IMR-90 (cell line): Measurements from ENCODE around the gene EEF1B2. TPM values are rescaled to one million over a fixed set of nuclear protein-coding genes. Genes with fewer than 3 reads are reported as not detected.
A peak's percentile ranks its signal among the peaks of the same experiment; 100 is the strongest.

ENCODE experiments used
- ATAC-seq: fragments of 200-7000 bp; cut with Tn5 transposase; 2 replicates; pipeline ENCODE4 v1.9.1; 2020; ENCODE audit warnings: low read depth, mild to moderate bottlenecking, moderate library complexity
- BruUV-seq: library from RNA; stranded (reverse); fragments of 400-500 nt; replicated peaks from 2 replicates; lab custom pipeline; 2021; lab: Mats Ljungman, UMichigan
- CTCF ChIA-PET: fragments of 300-600 bp; formaldehyde crosslinking; extraction: SDS; loops from one replicate; lab custom pipeline; 2021; ENCODE audit warnings: antibody characterized with exemption; lab: Yijun Ruan, JAX
- POLR2A ChIA-PET: fragments of 300-600 bp; sonication (Branson Sonifier 250); formaldehyde crosslinking; loops from one replicate; lab custom pipeline; 2022; ENCODE audit warnings: antibody characterized with exemption; ENCODE audit not compliant: unreplicated experiment; lab: Charles Lee
- DNase-seq: peaks from one replicate; pipeline ENCODE4 v3.0.0; 2013
- H2AFZ ChIP-seq: replicated peaks from 2 replicates; pipeline ENCODE3; 2013; ENCODE audit warnings: low read length, mild to moderate bottlenecking; ENCODE audit not compliant: poor library complexity
- H2AK5ac ChIP-seq: 2 replicates; pipeline ENCODE4 v1.6.1; 2013; ENCODE audit warnings: low read depth, low read length, inconsistent platforms
- H2AK9ac ChIP-seq: replicated peaks from 2 replicates; pipeline ENCODE3; 2013; ENCODE audit warnings: mild to moderate bottlenecking, low read depth, low read length, moderate library complexity; ENCODE audit not compliant: poor library complexity
- H2BK120ac ChIP-seq: 2 replicates; pipeline ENCODE4 v1.6.1; 2013; ENCODE audit warnings: low read depth, low read length, inconsistent platforms
- H2BK15ac ChIP-seq: 3 replicates; pipeline ENCODE4 v1.6.1; 2013; ENCODE audit warnings: low read depth, low read length, inconsistent platforms
- H2BK20ac ChIP-seq: 2 replicates; pipeline ENCODE4 v1.6.1; 2013; ENCODE audit warnings: low read depth, mild to moderate bottlenecking, inconsistent platforms, low read length, moderate library complexity
- H2BK5ac ChIP-seq: 2 replicates; pipeline ENCODE4 v1.6.1; 2013; ENCODE audit warnings: mild to moderate bottlenecking, low read depth, low read length, inconsistent platforms; ENCODE audit not compliant: poor library complexity, severe bottlenecking
- H3K14ac ChIP-seq: replicated peaks from 2 replicates; pipeline ENCODE4 v1.6.1; 2013; ENCODE audit warnings: low read depth, low read length, inconsistent platforms
- H3K18ac ChIP-seq: 2 replicates; pipeline ENCODE4 v1.6.1; 2013; ENCODE audit warnings: low read depth, low read length, control low read depth
- H3K23ac ChIP-seq: 2 replicates; pipeline ENCODE4 v1.6.1; 2013; ENCODE audit warnings: low read depth, low read length, inconsistent platforms
- H3K27ac ChIP-seq: 2 replicates; pipeline ENCODE4 v1.5.1; 2013; ENCODE audit warnings: mild to moderate bottlenecking, control low read depth, low read length; ENCODE audit not compliant: insufficient read depth
- H3K27me3 ChIP-seq: 2 replicates; pipeline ENCODE4 v1.6.1; 2013; ENCODE audit warnings: low read length; ENCODE audit not compliant: control insufficient read depth, insufficient read depth
- H3K36me3 ChIP-seq: 2 replicates; pipeline ENCODE4 v1.6.1; 2013; ENCODE audit warnings: low read length, mixed read lengths; ENCODE audit not compliant: control insufficient read depth, insufficient read depth
- H3K4ac ChIP-seq: 2 replicates; pipeline ENCODE4 v1.6.1; 2013; ENCODE audit warnings: low read depth, low read length, inconsistent platforms
- H3K4me1 ChIP-seq: 2 replicates; pipeline ENCODE4 v1.6.1; 2013; ENCODE audit warnings: low read length, mixed read lengths; ENCODE audit not compliant: control insufficient read depth, insufficient read depth
- H3K4me2 ChIP-seq: 2 replicates; pipeline ENCODE4 v1.6.1; 2013; ENCODE audit warnings: low read depth, mild to moderate bottlenecking, control low read depth, low read length, moderate library complexity
- H3K4me3 ChIP-seq: 2 replicates; pipeline ENCODE4 v1.5.1; 2013; ENCODE audit warnings: low read depth, mild to moderate bottlenecking, control low read depth, low read length, moderate library complexity; ENCODE audit not compliant: insufficient read depth
- H3K56ac ChIP-seq: 2 replicates; pipeline ENCODE4 v1.6.1; 2013; ENCODE audit warnings: low read length, inconsistent platforms; ENCODE audit not compliant: insufficient read depth; ENCODE audit errors: extremely low read depth
- H3K79me1 ChIP-seq, 2 experiments: 2 replicates each; pipeline ENCODE4 v1.6.1; 2013; ENCODE audit warnings: low read length in 2 of 2, inconsistent platforms in 1 of 2, low read depth in 1 of 2
- H3K9ac ChIP-seq: 2 replicates; pipeline ENCODE4 v1.6.1; 2013; ENCODE audit warnings: low read depth, low read length, control low read depth
- H3K9me1 ChIP-seq: 2 replicates; pipeline ENCODE4 v1.6.1; 2013; ENCODE audit warnings: low read length, inconsistent platforms; ENCODE audit not compliant: insufficient read depth
- H3K9me3 ChIP-seq: 2 replicates; pipeline ENCODE4 v1.6.1; 2013; ENCODE audit warnings: low read length; ENCODE audit not compliant: control insufficient read depth, insufficient read depth
- H4K20me1 ChIP-seq: 2 replicates; pipeline ENCODE4 v1.6.1; 2013; ENCODE audit warnings: low read length, inconsistent platforms; ENCODE audit not compliant: insufficient read depth
- H4K5ac ChIP-seq: 2 replicates; pipeline ENCODE4 v1.6.1; 2013; ENCODE audit warnings: mild to moderate bottlenecking, low read depth, low read length, control low read depth
- H4K8ac ChIP-seq, 2 experiments: 2 replicates each; pipeline ENCODE4 v1.6.1; 2013; ENCODE audit warnings: low read depth in 2 of 2, low read length in 2 of 2, control low read depth in 1 of 2, inconsistent platforms in 1 of 2
- H4K91ac ChIP-seq: 2 replicates; pipeline ENCODE4 v1.6.1; 2013; ENCODE audit warnings: low read depth, low read length, inconsistent platforms; ENCODE audit not compliant: insufficient read depth
- MAFK ChIP-seq: IDR thresholded peaks from 2 replicates; pipeline ENCODE4 v1.6.1; 2012; ENCODE audit warnings: low read depth, low read length, improper control_type of control experiment
- dilution Hi-C: fragments of 300-500 bp; cut with HindIII; formaldehyde crosslinking; loops from one replicate; pipeline ENCODE4 v1.14.3; 2018; ENCODE audit warnings: low sequenced_read_pairs; ENCODE audit not compliant: unreplicated experiment
- in situ Hi-C: fragments of 300-500 bp; cut with MboI; formaldehyde crosslinking; loops from 3 replicates; pipeline ENCODE4 v1.14.3; 2019; ENCODE audit warnings: low sequenced_read_pairs, inconsistent platforms, mixed read lengths
- intact Hi-C: fragments of 100-400 bp; cut with micrococcal nuclease; formaldehyde crosslinking; loops from 2 replicates; pipeline ENCODE4 v1.10.0; 2022
- polyA plus RNA-seq, 3 experiments: library from polyadenylated mRNA; depleted of rRNA; stranded (reverse); fragments of >200 nt; gene quantifications; 2 replicates each; pipeline ENCODE4 v1.2.3, GENCODE V29; 2012; ENCODE audit warnings: low replicate concordance in 1 of 3
- total RNA-seq: library from RNA; depleted of rRNA; stranded (reverse); fragments of >200 nt; gene quantifications from 2 replicates; pipeline ENCODE4 v1.2.3, GENCODE V29; 2012

Gene EEF1B2
- total and polyA plus RNA-seq, 2 of the 4 experiments (the other 2 are of a cell fraction) = 574 to 751 TPM

DNA sequence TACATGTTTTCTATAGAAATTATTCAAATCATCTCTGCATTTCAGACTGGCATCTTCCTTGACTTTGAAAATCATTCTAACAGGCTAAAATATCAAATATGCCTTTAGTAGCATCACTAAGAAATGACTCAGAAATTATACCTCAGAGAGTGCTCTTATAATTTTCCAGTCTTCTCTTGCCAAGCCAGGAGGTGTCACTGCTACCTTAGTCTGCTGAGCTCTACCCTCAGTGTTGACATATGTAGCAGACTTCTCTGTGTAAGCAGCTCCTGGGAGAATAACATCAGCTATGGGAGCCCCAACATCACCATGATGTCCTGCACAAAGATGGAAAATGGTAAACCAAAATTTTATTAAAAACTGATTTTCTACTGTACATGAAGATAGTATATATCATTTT, 32.0 kb upstream of the EEF1B2 start:
- H3K36me3 ChIP-seq = peaks cover 33% of the 10 kb centered on the region
- H3K4me1 ChIP-seq = no peaks in the 10 kb centered on the region; the same call in 1 of the 2 replicates
- no peak overlapping the region for H3K4me3 ChIP-seq
- H2AK9ac ChIP-seq = no peak overlapping the region
- H3K4ac ChIP-seq = no peak overlapping the region
- DNase-seq (peak; percentile 24), ATAC-seq (peak; percentile 17; the same call in 1 of the 2 replicates)
- in situ Hi-C loops = no loop called here
- no peak overlapping the region for H4K8ac ChIP-seq
- no peak overlapping the region for H3K14ac ChIP-seq
- H2BK20ac ChIP-seq = no peak overlapping the region
- H3K23ac ChIP-seq = no peak overlapping the region
- H3K27me3 ChIP-seq = no peaks in the 10 kb centered on the region
- no peak overlapping the region for H2BK120ac ChIP-seq
- dilution Hi-C loops = no loop called here
- H3K27ac ChIP-seq = no peak overlapping the region
- no peak overlapping the region for H3K4me2 ChIP-seq
- no peak overlapping the region for H3K9ac ChIP-seq
- no peak overlapping the region for H2AK5ac ChIP-seq
- no peaks in the 10 kb centered on the region for H4K20me1 ChIP-seq
- H2BK15ac ChIP-seq = no peak overlapping the region
- H3K56ac ChIP-seq = no peak overlapping the region
- TF ChIP-seq MAFK = no peak
- ChIA-PET CTCF (no interaction called here), POLR2A (no interaction called here)
- H2AFZ ChIP-seq = no peak overlapping the region
- intact Hi-C loops = no loop called here
- no TSS peak for BruUV-seq
- H2BK5ac ChIP-seq = no peak overlapping the region
- H4K91ac ChIP-seq = no peak overlapping the region
- no peak overlapping the region for H4K5ac ChIP-seq
- H3K9me1 ChIP-seq = no peaks in the 10 kb centered on the region
- H3K18ac ChIP-seq = no peak overlapping the region
- H3K79me1 ChIP-seq = 0 out of 4 replicates have a peak, but pooled peaks cover 0 to 2% of the 10 kb centered on the region in 2 experiments
- H3K9me3 ChIP-seq = no peaks in the 10 kb centered on the region
